ENCODE data around the gene IFIT3. TPM values are rescaled to one million over a fixed set of nuclear protein-coding genes. Genes with fewer than 3 reads are reported as not detected.
A peak's percentile ranks its signal among the peaks of the same experiment; 100 is the strongest.

Gene IFIT3
- total RNA-seq, 1 donor from 2014 or later, result 3.8 TPM

DNA sequence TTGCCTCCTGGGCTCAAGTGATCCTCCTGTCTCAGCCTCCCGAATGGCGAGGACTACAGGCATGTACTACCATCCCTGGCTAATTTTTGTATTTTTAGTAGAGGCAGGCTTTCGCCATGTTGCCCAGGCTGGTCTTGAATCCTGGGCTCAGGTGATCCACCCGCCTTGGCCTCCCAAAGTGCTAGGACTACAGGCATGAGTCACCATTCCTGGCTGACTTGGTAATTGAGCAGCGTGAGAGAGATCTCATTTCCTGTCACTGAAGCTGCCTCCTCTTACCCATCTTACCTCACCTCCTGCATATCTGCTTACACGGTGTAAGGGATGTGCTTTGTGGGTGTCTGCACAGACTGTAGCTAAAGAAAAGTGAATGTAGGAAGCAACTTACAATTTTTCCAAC is 9.7 kb downstream of the IFIT3 start:
- ATAC-seq, result peak; percentile 71

DNA sequence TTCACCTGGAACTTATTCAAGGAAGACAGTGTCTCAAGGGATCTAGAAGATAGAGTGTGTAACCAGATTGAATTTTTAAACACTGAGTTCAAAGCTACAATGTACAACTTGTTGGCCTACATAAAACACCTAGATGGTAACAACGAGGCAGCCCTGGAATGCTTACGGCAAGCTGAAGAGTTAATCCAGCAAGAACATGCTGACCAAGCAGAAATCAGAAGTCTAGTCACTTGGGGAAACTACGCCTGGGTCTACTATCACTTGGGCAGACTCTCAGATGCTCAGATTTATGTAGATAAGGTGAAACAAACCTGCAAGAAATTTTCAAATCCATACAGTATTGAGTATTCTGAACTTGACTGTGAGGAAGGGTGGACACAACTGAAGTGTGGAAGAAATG is 10.9 kb downstream of the IFIT3 start:
- no peak for ATAC-seq

DNA sequence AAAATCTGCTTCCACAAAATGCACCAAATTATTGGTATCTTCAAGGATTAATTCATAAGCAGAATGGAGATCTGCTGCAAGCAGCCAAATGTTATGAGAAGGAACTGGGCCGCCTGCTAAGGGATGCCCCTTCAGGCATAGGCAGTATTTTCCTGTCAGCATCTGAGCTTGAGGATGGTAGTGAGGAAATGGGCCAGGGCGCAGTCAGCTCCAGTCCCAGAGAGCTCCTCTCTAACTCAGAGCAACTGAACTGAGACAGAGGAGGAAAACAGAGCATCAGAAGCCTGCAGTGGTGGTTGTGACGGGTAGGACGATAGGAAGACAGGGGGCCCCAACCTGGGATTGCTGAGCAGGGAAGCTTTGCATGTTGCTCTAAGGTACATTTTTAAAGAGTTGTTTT is 12.1 kb downstream of the IFIT3 start:
- no peak for ATAC-seq

DNA sequence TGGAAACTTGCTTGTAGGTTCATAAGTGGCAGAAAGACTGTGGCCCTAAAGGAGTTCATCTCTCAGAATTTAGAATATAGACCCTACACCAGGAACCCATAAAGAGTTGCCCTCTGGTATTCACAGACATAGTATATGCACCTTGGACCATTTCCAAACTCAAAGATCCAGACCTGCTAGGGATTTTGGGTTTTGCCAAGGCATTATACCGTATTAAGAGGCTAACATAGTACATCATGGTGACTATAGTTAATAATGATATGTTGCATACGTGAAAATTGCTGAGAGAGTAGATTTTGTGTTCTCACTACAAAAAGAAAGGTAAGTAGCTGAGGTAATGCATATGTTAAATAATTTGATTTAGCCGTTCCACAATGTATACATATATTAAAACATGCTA is 13.9 kb downstream of the IFIT3 start:
- no peak for ATAC-seq

DNA sequence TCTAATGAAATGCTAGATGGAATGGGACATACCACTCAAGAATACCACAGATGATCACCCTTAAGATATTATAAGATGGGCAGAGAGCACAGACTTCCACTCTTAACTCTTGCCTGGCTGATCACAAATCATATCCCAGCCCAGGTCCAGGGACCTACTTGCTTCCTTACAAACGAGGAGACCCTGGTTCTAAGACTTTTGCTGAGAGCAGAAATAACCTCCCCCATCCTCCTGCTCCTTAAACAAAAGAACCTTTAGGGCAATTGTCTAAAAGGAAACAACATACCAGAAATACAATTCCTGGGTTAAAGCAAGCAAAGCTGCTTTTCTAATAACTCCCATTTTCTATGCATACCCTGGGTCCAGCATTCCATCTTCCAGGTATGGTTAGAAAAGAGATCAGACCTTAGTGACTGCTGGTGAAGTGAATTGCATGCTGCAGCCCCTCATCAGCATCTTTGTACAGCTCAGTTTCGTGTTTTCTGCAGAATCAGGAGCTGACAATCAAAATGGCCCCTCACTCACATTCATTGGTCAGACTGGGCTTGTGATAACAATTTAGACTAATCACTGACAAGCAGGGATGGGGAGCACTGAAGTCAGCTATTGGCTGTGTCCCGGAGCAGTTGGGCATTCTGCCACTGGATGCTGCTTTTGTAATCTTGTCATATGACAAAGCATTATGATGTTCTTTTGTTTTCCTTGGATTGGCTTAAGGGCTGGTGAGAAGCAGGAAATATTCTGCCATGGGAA is 14.6 kb downstream of the IFIT3 start:
- peak; percentile 46 for ATAC-seq

DNA sequence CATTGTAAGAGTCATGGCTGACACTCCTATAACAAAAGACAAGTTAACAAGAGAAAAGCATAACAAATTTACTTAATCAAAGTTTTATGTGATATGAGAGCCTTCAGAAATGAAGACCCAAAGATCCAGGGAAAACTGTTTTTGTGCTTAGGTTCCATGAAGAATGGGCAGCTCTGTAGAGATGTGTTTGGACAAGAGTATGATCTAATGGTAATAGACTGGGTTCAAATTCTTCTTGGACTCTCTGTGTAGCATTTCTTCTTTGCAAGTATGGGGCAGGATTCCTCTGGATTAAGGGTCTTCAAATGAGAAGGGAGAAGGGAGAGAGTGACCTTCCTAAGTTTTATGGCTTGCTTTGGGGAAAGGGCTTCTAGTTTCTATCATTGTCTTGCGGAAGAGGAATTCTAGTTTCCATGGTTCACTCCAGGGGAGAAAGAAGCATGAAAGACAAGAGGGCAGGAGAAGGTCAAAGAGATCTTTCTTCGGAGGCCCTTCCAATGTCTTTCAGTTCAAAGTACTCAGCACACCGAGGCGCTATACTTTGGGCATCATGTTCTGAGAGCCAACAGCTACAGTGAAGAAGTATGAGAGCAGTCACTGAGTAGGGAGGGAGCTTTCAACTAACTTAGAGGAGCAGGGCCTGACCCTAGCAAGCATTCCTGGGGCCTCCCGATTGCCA is 15.4 kb downstream of the IFIT3 start:
- ATAC-seq, result no peak

DNA sequence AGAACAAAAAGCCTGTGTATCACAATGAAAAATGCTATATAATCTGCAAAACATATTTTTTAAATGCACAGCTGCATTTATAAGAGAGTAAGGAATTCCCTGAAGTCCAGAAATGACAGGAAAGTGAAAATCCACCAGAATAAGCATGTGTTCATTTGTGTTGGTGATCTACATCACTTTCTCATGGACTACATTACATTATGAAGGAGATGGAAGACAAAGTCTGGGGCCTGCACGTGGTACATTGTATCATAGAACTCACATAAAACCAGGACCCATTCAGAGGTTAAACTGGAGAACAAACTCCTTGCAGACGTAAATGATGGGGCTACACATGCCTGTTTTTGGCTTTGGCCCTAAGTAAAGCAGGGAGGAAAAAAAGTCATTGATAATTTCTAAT is 16.4 kb downstream of the IFIT3 start:
- no peak for ATAC-seq

DNA sequence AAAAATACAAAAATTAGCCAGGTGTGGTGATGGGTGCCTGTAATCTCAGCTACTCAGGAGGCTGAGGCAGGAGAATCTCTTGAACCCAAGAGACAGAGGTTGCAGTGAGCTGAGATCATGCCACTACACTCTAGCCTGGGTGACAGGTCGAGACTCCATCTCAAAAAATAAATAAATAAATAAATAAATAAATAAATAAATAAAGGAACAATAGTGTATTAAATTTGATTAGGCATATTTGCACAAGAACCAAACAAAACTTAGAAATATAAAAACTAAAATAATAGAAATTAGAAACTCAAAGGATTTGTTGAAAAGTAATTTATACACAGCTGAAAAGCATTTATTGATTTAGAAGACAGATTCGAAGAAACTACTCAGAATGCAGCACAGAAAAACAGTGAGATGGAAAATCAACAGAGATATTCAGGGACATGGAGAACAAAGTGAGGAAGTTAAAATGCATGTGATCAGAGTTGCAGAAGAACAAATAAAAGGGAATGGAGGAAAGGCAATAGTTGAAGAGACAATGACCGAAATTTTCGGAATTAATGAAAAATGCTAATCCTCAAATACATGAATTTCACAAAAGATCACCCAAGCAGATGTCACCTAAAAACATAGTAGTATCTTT is 17.7 kb downstream of the IFIT3 start:
- no peak for ATAC-seq

DNA sequence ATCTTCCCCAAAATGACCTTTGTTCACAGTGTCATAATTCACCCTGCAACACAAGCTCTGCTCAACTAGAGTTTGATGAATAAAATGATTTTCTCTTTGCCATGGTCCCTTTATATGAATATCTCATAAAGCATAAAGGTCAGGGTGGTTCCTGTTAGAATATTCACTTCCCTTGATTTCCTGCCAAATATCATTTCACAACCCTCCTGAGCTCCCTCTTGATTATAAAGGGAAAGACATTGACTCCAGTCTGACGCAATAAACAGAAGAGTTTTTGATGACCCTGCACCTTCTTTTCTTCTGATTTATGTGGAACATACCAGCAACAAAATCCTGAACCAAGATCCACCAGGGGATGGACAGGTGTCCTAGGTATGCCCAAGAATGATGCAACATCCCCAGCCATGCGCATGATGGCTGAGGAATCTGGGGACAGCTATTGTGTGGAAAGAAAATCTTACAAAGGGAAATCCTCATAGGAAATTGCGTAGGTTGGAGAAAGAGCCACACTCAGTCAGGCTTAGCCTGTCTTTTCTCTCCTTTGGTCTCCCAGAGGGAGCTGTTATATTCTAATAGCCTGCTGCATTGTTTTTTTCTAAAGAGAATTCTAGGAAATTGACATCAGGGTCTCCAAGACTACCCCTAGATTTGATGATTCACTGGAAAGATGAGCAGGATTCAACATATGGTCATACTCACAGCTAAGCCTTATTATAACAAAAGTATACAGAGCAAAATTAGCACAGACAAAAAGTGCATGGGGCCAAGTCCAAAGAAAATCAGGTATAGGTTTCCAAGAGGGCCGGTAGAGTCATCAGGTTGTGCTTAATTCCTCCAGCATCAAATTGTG is 18.8 kb downstream of the IFIT3 start:
- ATAC-seq, result peak; percentile 50

DNA sequence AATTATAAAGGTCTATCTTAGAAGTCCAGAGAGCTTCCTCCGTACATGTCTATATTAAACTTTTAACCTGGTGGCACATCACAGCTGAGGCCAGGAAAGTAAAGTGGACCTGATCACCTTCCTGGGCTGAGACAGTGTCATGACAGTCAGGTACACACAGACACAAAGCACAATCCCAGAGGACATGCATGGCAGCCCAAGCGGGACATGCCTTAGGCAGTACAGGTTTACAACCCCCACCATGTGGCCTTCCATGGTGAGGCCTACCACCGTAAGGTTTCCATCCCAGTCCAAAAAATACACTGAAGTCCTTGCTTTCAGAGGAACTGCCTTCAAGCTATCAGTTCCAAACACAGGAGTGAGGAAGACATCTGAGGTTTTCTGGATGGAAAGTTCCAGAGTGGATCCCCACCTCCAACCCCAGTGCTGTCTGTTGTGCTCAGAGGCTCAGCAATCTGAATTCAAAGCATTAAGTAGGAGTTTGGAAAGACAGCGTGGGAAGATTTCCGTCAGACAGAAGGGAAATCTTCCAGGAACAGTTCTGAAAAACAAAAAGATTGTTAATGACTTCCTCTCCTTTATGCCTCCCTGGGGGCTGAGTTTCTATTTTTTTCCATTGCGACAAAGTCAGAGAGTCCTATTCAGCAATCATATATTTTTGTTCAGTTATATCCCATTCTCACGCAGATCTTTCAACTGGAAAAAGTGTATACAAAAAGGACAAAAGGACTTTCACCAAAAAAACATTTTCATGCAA is 20.1 kb downstream of the IFIT3 start:
- no peak for ATAC-seq

DNA sequence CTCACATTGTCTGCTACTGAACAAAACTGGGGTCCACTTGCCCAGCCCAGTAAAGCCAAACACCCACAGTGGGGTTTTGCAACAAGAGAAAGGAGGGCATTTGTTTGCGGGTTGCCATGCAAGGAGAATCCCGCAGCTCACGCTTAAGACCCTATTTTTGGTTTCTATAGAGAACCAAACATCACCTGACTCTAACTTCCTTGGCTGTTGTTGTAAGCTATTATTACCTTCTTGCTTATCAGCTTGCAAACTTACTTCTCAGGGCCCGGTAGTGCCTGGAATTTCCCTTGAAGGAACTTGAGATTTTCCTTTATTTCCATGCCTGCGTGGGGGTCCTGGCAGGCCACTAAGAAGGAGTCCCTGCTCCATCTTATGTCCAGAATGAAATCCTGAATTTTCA is 20.7 kb downstream of the IFIT3 start:
- no peak for ATAC-seq

DNA sequence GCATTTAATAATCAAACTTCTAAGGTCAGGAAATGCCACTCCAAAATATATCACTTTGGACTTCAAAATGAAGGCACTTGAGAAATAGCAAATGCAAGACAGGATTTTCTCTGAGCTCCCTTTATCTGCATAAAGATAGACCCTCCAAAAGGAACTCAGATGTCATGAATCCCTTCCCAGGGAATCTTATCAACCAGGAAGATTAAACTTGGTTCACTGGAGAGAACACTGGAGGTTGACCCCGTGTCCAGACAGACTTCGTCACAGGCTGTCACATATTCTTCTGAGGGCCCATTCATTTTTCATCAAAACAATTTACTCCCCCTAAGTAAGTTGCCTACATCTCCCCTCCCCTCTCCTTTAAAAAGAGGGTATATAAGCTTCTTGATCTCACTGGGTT is 21.2 kb downstream of the IFIT3 start:
- no peak for ATAC-seq

DNA sequence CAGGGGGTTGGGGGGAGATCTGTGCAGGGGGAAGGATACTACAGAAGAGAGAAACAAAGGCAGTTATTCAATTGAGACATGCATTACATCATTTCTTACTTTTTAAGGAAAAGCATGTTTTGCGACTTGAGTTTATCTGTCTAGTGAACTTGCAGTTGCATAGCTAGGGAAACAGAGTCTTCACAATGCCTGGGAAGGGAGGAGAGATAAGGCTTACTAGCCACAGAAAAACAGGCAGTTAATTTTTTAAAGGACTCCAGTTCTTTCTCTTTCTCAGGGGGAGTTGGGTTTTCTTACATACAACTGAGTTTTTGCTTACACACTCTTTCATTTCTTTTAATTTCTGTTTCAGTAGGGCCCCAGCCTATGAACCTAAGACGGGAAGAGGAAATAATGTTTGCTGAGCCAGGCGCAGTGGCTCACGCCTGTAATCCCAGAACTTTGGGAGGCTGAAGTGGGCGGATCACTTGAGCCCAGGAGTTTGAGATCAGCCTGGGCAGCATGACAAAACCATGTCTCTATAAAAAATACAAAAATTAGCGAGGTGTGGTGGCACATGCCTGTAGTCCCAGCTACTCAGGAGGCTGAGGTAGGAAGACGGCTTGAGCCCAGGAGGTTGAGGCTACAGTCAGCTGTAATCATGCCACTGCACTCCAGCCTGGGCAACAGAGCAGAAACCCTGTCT is 23.0 kb downstream of the IFIT3 start:
- ATAC-seq, result peak; percentile 29

DNA sequence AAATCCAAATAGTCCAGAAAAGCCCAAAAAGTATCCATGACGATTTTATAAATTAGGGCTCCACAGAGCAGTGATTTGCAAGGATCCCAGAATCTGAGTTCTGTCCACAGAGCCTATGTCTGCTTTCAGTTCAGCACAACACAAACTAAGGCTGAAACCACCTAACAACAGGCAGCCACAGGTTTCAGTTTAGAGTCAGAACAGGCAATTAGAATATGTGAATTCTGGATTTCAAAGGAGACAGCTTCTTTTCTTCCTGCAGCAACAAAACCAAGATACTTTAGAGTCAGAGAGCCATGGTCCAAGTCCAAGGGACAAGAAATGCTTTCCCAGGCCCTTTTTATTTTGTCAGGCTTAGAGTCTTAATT is 23.6 kb downstream of the IFIT3 start:
- ATAC-seq, result no peak

DNA sequence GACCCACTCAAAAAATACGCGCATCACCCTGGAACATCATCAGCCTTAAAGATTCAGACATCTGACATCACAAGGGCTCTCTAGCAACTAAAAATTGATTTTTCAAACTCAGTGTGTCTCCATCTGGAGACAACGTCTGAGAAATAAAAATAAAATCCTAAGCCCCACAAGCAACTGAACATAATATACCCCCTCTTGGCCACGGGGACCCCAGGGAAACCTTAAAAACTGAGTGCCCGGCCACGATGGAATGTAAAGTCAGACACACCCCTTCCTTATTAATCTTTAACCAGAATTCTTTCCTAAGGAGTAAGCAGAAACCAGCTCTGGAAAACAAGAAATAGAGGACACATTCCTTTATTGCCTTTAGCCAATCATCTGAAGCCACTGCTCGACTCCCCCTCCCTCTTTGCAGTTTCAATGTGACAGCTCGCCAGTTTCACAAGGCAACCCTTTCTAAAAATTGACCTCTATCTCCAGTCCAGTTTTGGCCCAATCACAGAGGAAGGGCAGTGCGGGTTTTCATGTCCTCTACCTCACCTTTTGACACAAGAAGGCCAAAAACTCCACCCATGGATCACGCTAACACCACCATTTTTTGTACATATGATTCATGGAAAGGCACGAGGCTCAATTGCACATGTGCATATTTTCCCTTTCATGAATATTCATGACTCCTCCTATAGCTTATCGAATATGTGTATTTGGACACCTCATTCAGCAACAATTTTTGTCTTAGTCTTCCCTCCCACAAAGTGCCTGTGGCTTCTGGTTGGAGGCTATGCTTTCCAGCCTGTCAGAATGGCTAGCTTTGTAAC is 24.2 kb downstream of the IFIT3 start:
- ATAC-seq, result no peak

DNA sequence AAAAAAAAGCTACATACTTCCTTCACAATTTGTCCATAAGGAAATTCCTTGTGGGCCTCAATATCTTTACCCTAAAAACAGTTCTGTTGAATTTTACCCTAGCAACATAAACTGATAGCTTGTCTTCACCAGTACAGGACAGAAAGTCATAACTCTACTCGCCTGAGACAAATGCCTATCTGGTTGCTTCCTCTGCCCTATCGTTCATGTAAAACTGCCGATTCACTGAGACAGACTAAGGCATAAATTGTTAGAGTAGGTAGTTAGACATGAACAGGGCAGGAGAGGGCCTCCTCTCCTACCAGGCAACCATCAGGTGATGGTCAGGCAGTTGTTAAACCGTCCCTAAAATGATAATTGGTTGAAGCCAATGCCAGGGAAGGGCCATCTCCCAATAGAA is 25.0 kb downstream of the IFIT3 start:
- no peak for ATAC-seq

DNA sequence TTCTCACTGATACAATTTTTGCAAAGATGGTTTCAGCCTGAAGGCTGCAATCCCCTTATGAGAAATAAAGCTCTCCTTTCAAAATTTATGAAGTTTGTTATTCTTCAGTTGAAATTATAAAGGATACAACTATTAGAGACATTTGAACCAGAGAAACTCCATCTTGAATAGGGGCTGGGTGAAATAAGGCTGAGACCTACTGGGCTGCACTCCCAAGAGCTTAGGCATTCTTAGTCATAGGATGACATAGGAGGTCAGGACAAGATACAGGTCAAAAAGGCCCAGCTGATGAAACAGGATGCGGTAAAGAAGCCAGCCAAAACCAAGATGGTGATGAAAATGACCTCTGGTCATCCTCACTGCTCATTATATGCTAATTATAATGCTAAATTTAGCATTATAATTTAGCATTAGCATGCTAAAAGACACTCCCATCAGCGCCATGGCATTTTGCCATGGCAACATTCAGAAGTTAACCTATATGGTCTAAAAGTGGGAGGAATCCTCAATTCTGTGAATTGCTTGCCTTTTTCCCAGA is 27.7 kb downstream of the IFIT3 start:
- no peak for ATAC-seq

DNA sequence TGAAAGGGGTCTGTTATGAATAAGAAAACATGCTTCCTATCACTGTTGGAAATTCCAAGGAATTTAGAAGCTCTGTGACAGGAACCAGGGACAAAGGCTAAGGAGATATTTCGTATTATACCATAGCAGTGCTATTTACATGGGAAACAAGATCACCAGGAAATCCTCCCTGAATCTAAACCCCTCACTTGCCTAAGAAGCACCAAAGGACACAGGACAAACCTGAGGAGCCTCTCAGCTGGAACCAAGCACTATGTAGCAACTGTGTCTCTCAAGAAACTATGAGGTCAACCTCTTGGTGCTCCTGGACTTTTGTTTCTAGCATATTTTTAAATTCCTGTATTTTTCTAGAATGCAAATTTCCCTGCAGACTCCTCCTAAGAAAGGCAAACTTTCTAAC is 29.3 kb downstream of the IFIT3 start:
- ATAC-seq, result no peak

DNA sequence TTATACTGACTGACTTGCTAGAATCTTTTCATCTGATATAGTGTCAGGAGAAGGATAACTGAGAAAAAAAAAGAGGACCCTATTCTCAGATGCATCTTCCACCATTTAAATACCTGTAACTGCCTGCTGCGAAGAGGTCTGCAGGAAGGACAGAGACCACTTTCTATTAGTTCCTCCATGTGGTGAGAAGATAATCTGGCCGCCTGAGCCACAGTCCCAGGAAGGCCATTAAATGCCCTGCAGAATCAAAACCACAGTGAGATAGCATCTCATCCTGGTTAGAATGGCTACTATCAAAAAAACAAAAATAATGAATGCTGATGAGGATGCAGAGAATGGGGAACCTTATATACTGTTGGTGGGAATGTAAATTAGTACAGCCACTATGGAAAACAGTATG is 30.2 kb downstream of the IFIT3 start:
- no peak for ATAC-seq

DNA sequence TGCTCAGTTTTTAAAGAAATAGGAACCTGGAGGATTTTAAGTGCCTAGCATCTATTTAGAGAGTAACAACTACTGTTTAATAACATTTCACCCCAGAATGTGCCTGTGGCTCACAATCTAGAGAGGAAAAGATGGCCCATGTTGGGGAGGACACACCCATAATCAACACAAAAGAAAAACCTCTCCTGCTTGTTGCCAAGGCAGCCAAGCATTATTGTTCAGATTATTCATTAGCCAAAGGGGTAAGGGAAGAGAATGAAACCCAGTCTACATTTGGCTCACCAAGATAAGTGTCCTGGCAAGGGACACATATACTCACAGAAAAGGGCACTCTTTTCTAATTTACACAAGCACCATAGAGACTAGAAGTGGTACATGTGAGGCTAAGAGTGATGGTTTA is 32.4 kb downstream of the IFIT3 start:
- no peak for ATAC-seq

DNA sequence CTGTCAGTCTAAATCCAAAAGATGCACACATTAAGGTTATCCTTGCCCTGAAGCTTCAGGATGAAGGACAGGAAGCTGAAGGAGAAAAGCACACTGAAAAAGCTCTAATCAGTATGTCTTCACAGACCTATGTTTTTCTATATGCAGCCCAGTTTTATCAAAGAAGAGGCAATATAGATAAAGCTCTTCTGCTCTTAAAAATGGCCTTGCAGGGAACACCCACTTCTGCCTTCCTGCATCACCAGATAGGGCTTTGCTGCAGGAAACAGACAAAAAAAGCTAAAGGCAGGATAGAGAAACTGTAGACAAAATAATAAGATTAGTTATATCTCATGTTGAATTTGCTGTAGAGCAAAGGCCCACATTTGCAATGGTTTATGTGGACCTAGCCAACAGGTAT is 35.1 kb downstream of the IFIT3 start:
- ATAC-seq, result no peak

All from esophagus mucosa (tissue), 1 donor.